HG03135 (cell line): ENCODE data around the gene MBLAC1.

Experiments used
- ATAC-seq: cut with Tn5 transposase; IDR thresholded peaks from one replicate; pipeline ENCODE4 v1.9.1; 2021; ENCODE audit warnings: mild to moderate bottlenecking, moderate library complexity; ENCODE audit not compliant: unreplicated experiment

MBLAC1 gene

DNA sequence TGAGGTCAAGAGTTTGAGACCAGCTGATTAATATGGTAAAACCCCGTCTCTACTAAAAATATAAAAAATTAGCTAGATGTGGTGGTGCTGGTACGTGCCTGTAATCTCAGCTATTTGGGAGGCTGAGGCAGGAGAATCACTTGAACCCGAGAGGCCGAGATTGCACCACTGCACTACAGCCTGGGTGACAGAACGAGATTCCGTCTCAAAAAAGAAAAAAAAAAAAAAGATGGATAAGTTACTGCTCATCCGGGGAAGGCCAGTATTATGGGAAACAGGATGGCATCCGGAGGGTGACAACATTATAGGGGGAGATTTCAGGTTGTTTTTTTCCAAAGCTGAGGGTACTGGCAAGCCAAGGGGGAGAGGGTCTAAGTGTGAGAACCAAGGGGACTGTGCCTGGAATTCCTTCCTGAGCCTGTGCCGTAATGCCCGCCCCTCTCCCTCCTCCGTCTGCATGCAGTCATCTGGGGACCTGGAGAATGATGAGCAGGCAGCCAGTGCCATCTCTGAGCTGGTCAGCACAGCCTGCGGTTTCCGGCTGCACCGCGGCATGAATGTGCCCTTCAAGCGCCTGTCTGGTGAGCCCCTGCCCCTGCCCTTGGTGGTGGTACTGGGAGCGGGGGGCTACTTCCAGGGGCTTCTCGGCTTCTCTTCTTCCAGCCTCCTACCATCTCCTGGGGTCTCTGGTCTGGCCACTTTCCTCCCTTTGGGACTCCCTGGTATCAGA, 26.3 kb downstream of the MBLAC1 start:
- no peak for ATAC-seq

- no peak for ATAC-seq
Observed at GRCh38 chr7:100153708-100154535, 27.2 kb downstream of the MBLAC1 start.

DNA sequence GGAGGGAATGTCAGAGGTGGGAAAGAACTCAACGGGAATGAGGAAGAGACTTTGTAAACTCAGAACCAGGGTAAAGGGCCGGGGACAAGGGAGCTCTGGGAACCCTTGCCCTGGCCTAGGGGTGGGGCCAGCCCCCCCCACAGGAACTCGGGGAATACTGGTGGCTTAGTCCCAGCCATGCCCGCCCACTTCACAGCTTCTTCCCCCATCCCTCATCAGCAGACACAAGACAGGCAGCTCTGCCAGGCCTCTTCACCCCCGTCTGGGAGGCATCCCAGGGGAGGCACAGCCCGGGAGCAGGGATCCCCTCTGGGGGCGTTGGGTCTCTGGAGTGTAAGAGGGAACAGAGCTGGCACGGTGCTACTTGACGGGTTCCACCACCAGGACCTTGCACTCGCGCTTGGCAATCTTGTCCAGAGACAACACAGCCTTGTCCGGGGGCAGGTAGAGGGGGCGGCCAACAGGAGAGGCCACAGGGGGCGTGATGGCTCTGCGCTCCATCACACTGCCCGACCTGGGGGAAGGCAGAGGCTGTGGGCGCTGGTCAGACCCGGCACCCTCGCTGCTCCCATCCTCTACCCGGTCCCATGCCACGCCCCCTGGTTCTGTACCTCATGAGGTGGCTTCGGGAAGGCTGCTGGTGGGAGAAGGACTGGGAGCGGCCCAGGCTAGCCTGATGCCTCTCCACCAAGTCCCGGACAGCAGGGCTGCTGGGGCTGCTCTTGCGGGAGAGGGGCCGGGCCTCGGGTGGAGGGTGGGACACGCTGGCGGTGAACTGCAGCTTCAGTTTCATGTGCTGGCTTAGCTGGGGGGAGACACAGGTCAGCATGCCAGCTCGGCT, 28.1 kb downstream of the MBLAC1 start:
- ATAC-seq = no peak

DNA sequence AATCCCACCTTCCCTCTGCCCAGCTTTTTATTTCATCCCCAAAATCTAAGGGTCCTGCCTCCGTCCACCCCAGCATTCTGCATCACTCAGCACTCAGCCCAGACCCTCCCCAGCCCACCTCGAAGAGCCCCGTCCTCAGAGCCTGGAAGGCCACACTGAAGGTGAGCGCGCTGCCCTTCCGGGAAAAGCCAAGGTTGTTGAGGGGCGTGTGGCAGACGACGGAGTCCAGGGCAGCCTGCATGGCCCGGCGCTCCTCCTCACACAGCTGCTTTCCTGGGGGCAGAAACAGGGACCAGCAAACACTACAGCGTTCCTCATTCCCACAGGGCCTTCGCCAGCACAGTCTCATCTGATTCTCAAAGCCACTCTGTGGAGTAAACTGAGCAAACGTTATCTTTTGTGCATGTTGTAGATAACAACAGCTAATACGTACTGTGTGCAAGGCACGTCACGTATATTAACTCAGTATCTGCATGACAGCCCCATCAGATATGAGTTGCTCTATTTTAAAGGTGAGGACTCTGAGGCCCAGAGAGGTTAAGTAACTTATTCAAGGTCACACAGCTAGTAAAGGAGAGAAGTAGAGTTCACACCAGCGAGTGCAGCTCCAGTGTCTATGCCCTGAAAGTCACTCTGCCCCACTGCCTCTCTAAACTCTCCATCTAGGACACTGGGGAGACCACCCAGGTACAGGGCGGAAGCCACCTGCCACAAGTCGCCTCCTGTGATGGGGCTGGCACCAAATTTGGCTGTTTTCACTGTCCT, 29.0 kb downstream of the MBLAC1 start:
- ATAC-seq = no peak

GRCh38 chr7:100156331-100157068, 29.7 kb downstream of the MBLAC1 start:
- ATAC-seq = no peak

GRCh38 chr7:100157069-100157333, 30.2 kb downstream of the MBLAC1 start:
- no peak for ATAC-seq

DNA sequence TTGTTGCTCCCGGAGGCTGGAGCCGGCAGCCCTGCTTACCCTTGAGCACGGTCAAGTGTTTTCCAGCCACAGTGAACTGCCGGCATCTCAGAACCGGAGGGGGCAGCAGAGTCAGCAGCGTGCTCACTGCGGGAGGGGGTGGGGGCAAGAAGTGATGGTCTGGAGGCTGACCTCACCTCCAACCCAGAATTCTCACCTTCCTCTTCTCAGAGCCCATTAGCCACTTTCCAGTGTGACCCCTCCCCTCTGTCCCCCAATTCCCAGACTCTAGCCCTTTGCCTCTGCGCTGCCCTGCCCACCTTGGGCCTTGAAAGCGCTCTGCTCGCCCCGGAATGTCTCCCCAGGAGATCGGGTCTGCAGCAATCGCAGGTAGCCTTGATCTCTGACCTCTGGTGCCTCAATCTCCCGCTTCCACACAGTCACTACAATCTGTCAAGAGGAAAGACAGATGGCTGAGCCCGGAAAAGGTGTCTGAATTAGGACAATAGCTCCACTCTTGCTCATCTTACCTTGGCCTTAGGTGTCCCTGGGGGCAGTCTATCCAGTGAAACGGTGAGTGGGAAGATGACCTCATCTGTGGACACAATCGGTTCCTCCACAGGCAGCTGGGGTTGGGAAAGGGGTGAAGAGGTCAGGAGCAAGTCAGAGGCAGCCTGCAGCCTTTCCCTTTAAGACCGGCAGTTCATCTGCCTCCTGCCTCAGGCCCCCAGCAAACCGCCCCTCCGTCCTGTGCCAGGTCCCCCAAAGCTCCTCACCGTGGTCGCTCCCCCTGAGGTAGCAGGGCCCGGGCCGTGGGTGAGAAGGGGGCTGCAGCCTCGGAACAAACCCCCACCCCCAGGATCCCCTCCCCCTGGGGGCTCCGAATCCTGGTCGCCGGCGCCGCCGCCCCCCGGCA, 30.8 kb downstream of the MBLAC1 start:
- ATAC-seq = no peak

- ATAC-seq = peak; percentile 75
Observed at GRCh38 chr7:100158229-100159098, 31.7 kb downstream of the MBLAC1 start, which contains the start of gene TRAPPC14. TRAPPC14 (minus strand) TSS chr7:100158723; CDS start chr7:100158499, 224 bp downstream.

- no peak for ATAC-seq
Observed at GRCh38 chr7:100159099-100159623, 32.4 kb downstream of the MBLAC1 start.

- no peak for ATAC-seq
Observed at GRCh38 chr7:100160067-100160466, 33.3 kb downstream of the MBLAC1 start.

- ATAC-seq = no peak
Observed at GRCh38 chr7:100163006-100163531, 36.3 kb downstream of the MBLAC1 start.

DNA sequence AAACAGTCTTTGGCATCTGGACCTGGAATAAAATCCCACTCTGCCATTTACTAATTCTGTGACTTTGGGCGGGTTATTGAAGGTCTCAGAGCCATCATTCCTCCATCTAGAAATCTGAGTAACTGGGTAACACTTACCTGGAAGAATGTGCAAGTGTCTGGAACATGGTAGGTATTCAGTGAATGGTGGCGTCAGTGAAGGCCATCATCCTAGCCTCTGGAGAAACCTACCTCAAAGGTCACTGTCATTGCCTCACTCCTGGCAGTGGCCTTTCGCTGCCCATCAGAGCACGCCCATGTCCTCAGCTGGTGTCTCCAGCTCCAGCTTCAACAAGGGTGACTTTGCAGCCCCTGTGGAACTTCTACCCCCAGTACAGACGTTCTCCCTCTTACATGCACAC, 37.1 kb downstream of the MBLAC1 start:
- no peak for ATAC-seq

GRCh38 chr7:100166317-100166940, 39.7 kb downstream of the MBLAC1 start:
- ATAC-seq = no peak

DNA sequence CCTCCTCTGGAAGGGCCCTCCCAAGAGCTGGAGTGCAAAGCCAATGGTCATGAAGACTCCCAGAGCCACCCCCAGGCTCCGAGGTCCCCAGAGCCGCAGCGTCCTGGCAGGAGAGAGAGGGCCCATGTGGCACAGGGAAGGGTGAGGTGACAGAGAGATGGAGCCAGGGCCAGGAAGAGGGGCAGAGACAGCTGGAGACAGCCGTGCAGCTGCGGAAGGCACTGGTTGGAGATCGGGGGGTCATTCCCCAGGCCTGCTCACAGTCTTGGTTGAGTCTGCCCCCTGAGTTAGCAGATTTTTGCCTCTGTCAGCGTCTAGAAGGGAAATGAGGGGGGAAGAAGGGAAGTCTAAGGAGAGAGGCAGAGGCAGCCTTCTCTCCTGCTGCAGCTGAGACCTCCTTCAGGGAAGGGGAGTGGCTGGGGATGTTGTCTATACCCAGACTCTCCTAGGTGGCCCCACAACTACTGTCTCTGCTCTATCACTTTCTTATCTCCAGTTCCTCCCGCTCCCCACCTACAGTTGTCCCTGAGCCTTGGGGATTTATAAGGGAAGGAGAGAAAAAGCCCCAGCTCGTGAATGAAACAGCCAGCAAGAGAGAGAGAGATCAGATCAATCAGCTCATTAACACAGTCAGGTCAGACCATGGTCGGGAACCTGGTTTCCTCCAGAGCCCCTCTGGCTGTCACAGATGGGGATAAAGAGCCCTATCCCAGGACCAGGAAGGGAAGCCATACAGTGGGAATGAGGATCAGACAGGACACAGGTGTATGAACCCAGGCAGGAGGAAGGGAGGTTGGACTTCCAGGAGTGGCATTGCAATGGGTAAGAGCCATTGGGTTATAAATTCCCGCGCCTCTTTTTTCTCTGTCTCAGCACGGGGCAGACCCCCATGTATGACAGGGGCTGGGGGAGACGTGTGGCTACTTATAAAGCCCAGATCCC, 40.5 kb downstream of the MBLAC1 start:
- ATAC-seq = no peak

- ATAC-seq = no peak
Observed at GRCh38 chr7:100167912-100168323, 41.2 kb downstream of the MBLAC1 start.
